Activated naive CD4-positive, alpha-beta T cell treated with anti-CD3 and anti-CD28 coated beads, Interleukin-2, amount 50 U/mL, for 24 hours (primary cell): ENCODE results near the gene ADI1.

Experiments
- H3K27ac Mint-ChIP-seq: one replicate; pipeline ENCODE4 v1.8.0; 2021; ENCODE audit warnings: mild to moderate bottlenecking, mixed read lengths
- H3K27me3 Mint-ChIP-seq: one replicate; pipeline ENCODE4 v1.8.0; 2021; ENCODE audit warnings: mixed read lengths
- H3K36me3 Mint-ChIP-seq: one replicate; pipeline ENCODE4 v1.8.0; 2021; ENCODE audit warnings: mixed read lengths
- H3K4me1 Mint-ChIP-seq: one replicate; pipeline ENCODE4 v1.8.0; 2021; ENCODE audit warnings: mixed read lengths
- H3K4me3 Mint-ChIP-seq: one replicate; pipeline ENCODE4 v1.8.0; 2021; ENCODE audit warnings: mild to moderate bottlenecking, mixed read lengths
- H3K9me3 Mint-ChIP-seq: one replicate; pipeline ENCODE4 v1.8.0; 2021; ENCODE audit warnings: mixed read lengths

ADI1 gene

GRCh38 chr2:3535794-3536681 is 16.7 kb upstream of the ADI1 start:
- Mint-ChIP-seq H3K27me3 (no peaks in the 10 kb centered on the region), H3K4me3 (peak overlapping the region; percentile 54), H3K27ac (no peak overlapping the region), H3K36me3 (peaks cover 1% of the 10 kb centered on the region), H3K9me3 (no peaks in the 10 kb centered on the region), H3K4me1 (no peaks in the 10 kb centered on the region)

- Mint-ChIP-seq H3K27me3 (no peaks in the 10 kb centered on the region), H3K27ac (no peak overlapping the region), H3K4me1 (no peaks in the 10 kb centered on the region), H3K4me3 (no peak overlapping the region), H3K36me3 (peaks cover 1% of the 10 kb centered on the region), H3K9me3 (no peaks in the 10 kb centered on the region)
Measured at GRCh38 chr2:3535467-3535793, 16.1 kb upstream of the ADI1 start.

DNA sequence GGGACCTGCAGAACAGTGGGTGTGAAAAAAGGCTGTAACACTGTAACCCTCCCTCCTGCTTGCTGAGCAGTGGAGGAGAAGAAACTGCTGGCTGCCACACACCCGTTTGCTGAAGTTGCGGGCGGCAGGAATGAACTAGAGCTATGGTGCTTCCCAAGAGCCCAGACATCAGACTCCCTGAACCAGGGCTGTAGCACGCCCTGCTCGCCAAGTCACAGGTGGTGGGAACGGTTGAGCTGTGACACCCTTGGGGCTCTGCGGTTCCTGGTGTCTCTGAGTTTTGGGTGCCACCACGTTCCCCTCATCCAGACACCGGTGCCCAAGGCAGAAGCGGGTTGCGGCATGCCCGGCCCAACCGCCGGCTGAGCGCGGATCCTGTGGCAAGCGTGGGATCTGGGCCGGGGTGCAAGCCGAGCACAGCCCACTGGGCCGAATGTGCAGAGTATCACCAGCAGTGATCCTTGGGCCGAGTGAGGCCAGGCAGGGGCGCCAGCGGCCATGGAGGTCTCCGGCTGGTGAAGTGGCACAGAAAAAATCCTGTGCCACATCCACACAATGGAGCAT is 15.0 kb upstream of the ADI1 start:
- H3K4me1 Mint-ChIP-seq: no peaks in the 10 kb centered on the region
- no peak overlapping the region for H3K27ac Mint-ChIP-seq
- H3K9me3 Mint-ChIP-seq: no peaks in the 10 kb centered on the region
- peaks cover 1% of the 10 kb centered on the region for H3K36me3 Mint-ChIP-seq
- no peaks in the 10 kb centered on the region for H3K27me3 Mint-ChIP-seq
- no peak overlapping the region for H3K4me3 Mint-ChIP-seq

GRCh38 chr2:3533836-3534235 is 14.5 kb upstream of the ADI1 start:
- no peaks in the 10 kb centered on the region for H3K27me3 Mint-ChIP-seq
- H3K27ac Mint-ChIP-seq: no peak overlapping the region
- H3K9me3 Mint-ChIP-seq: no peaks in the 10 kb centered on the region
- no peaks in the 10 kb centered on the region for H3K4me1 Mint-ChIP-seq
- H3K4me3 Mint-ChIP-seq: no peak overlapping the region
- peaks cover 1% of the 10 kb centered on the region for H3K36me3 Mint-ChIP-seq

GRCh38 chr2:3532941-3533340 is 13.6 kb upstream of the ADI1 start:
- H3K9me3 Mint-ChIP-seq: no peaks in the 10 kb centered on the region
- H3K4me1 Mint-ChIP-seq: no peaks in the 10 kb centered on the region
- H3K36me3 Mint-ChIP-seq: peaks cover 1% of the 10 kb centered on the region

GRCh38 chr2:3529316-3530025 is 10.1 kb upstream of the ADI1 start:
- H3K36me3 Mint-ChIP-seq: peaks cover 1% of the 10 kb centered on the region
- H3K27me3 Mint-ChIP-seq: no peaks in the 10 kb centered on the region
- no peak overlapping the region for H3K4me3 Mint-ChIP-seq
- no peak overlapping the region for H3K27ac Mint-ChIP-seq
- no peaks in the 10 kb centered on the region for H3K9me3 Mint-ChIP-seq
- no peaks in the 10 kb centered on the region for H3K4me1 Mint-ChIP-seq

More at GRCh38 chr2:3532941-3533340, 13.6 kb upstream of the ADI1 start:
- Mint-ChIP-seq H3K27me3 (no peaks in the 10 kb centered on the region), H3K4me3 (no peak overlapping the region), H3K27ac (no peak overlapping the region)

DNA sequence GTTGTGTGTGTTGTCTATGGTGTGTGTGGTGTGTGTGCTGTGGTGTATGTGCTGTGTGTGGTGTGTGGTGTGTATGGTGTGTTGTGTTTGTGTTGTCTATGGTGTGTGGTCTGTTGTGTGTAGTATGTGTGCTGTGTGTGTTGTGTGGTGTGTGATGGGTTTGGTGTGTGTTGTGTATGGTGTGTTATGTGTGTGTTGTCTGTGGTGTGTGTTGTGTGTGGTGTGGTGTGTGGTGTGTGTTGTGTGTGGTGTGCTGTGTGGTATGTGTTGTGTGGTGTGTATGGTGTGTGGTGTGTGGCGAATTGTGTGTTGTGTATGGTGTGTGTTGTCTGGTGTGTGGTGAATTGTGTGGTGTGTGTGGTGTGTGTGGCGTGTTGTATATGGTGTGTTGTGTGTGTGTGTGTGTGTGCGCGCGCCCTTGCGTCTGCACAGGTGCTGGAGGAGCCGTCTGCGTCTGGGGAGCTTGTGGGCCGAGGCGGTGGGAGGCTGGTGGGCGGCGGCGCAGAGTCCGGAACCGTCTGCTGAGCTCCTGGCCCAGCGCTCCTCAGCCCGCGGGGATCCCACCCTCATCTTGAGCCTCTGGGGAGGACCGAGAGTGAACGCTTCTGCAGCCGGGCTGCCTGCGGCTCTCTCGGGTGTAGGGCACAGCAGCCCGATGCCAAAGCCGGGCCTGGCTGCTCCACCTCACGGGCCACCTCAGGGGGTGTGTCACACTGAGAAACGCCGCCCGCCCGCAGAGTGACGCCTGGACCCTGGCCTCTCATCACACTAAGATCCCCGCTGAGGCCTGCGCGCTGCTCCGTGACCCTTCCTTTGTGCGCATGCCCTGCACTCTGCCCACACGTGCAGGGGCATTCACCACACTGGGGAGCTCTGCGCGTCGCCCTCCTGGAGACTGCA is 8.8 kb upstream of the ADI1 start:
- H3K4me3 Mint-ChIP-seq: no peak overlapping the region
- no peaks in the 10 kb centered on the region for H3K36me3 Mint-ChIP-seq
- no peaks in the 10 kb centered on the region for H3K27me3 Mint-ChIP-seq
- no peaks in the 10 kb centered on the region for H3K9me3 Mint-ChIP-seq
- H3K4me1 Mint-ChIP-seq: no peaks in the 10 kb centered on the region
- H3K27ac Mint-ChIP-seq: no peak overlapping the region

GRCh38 chr2:3526871-3527270 is 7.5 kb upstream of the ADI1 start:
- H3K36me3 Mint-ChIP-seq: no peaks in the 10 kb centered on the region
- H3K4me3 Mint-ChIP-seq: no peak overlapping the region
- H3K4me1 Mint-ChIP-seq: peaks cover 2% of the 10 kb centered on the region
- H3K9me3 Mint-ChIP-seq: no peaks in the 10 kb centered on the region
- no peaks in the 10 kb centered on the region for H3K27me3 Mint-ChIP-seq
- H3K27ac Mint-ChIP-seq: no peak overlapping the region

DNA sequence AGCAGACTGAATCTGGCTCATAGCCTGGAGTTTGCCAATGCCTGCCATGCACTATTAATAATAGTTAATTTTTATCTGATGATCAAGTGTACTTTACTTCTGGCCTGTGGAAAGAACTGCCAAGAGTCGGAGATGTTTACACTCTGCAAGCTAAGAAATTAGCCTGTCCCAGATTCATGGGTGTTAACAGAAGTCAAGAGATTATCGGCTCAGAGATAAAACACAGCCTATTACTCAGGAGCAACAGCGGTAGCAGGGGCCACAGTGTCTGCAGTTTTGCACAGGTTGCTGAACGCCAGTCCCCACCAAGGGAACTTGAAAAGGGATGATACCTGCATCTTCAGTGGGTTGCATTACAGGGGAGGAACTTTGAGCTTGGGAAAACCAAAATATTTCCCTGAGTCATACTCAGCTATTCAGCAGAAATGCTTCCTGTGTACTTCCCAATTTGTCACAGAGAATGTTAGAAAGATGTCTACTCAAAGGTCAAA is 4.3 kb upstream of the ADI1 start:
- Mint-ChIP-seq H3K36me3 (peaks cover 2% of the 10 kb centered on the region), H3K4me1 (peaks cover 24% of the 10 kb centered on the region), H3K27me3 (no peaks in the 10 kb centered on the region), H3K9me3 (no peaks in the 10 kb centered on the region), H3K4me3 (no peak overlapping the region), H3K27ac (no peak overlapping the region)

- H3K9me3 Mint-ChIP-seq: no peaks in the 10 kb centered on the region
- H3K27me3 Mint-ChIP-seq: no peaks in the 10 kb centered on the region
- H3K36me3 Mint-ChIP-seq: peaks cover 2% of the 10 kb centered on the region
- H3K4me3 Mint-ChIP-seq: no peak overlapping the region
- no peak overlapping the region for H3K27ac Mint-ChIP-seq
- peaks cover 26% of the 10 kb centered on the region for H3K4me1 Mint-ChIP-seq
Measured at GRCh38 chr2:3522961-3523421, 3.7 kb upstream of the ADI1 start.

- Mint-ChIP-seq H3K4me1 (peaks cover 38% of the 10 kb centered on the region), H3K27ac (peak overlapping the region; percentile 92), H3K36me3 (peaks cover 6% of the 10 kb centered on the region), H3K4me3 (peak overlapping the region; percentile 96), H3K9me3 (peaks cover 4% of the 10 kb centered on the region), H3K27me3 (no peaks in the 10 kb centered on the region)
Measured at GRCh38 chr2:3520591-3520990, 1.3 kb upstream of the ADI1 start.

DNA sequence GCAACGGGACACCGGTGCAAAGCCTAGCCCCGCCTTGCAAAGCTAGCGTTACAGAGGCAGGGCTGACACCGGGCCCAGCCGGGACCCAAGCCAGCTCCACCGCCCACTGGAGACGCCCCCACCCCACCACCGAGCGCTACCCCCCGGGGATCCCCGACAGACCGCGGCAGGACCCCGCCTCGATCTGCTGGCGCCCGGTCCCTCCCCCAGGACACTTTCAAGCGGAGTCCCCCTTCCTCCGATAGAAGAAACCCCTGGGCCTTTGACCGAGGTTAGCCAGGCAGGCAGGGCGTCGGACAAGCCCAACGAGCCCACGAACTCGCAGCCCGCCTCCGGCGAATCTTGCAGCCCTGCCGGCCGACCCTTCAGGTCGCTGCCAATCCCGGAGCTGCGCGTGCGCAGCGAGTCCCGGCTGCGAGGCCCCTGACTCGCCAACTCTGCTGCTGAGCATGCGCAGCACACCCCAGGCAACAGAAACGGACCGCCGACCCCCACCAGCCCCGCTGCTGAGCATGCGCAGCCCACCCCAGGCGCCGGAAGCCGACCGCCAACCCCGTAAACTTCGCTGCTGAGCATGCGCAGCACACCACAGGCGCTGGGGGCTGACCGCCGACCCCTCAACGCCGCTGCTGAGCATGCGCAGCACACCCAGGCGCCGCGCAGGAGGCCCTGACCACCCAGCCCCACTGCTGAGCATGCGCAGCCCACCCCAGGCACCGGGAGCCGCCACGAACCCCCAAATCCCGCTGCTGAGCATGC is 656 bp downstream of the ADI1 start:
- peaks cover 48% of the 10 kb centered on the region for H3K4me1 Mint-ChIP-seq
- peak overlapping the region; percentile 93 for H3K27ac Mint-ChIP-seq
- H3K27me3 Mint-ChIP-seq: no peaks in the 10 kb centered on the region
- H3K36me3 Mint-ChIP-seq: peaks cover 18% of the 10 kb centered on the region
- peak overlapping the region; percentile 96 for H3K4me3 Mint-ChIP-seq
- H3K9me3 Mint-ChIP-seq: peaks cover 5% of the 10 kb centered on the region

- Mint-ChIP-seq H3K27ac (peak overlapping the region; percentile 46), H3K4me3 (peak overlapping the region; percentile 96), H3K9me3 (peaks cover 5% of the 10 kb centered on the region), H3K4me1 (peaks cover 55% of the 10 kb centered on the region), H3K27me3 (no peaks in the 10 kb centered on the region), H3K36me3 (peaks cover 24% of the 10 kb centered on the region)
Measured at GRCh38 chr2:3517948-3518495, 1.3 kb downstream of the ADI1 start.

DNA sequence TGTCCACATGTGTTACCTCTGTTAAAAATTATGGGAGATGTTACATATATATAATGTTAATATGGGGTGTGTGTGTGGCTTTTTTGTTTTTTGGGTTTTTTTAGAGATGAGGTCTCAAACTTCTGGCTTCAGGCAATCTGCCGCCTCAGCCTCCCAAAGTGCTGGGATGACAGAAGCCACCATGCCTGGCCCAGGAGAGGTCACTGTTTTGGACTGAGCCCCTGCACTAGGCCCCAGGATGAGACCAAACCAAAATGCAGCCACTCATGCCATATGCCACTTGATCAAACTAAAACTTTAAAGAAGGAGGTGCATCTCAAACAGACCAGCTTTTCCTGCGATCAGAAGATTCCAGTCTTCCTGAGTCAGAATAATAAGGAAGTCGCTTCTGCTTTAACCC is 2.5 kb downstream of the ADI1 start:
- H3K4me1 Mint-ChIP-seq: peaks cover 54% of the 10 kb centered on the region
- H3K4me3 Mint-ChIP-seq: no peak overlapping the region
- no peak overlapping the region for H3K27ac Mint-ChIP-seq
- peaks cover 29% of the 10 kb centered on the region for H3K36me3 Mint-ChIP-seq
- no peaks in the 10 kb centered on the region for H3K27me3 Mint-ChIP-seq
- peaks cover 5% of the 10 kb centered on the region for H3K9me3 Mint-ChIP-seq
